Aorta (tissue), 5 donors: ENCODE measurements around the gene CRP. TPM values are rescaled to one million over a fixed set of nuclear protein-coding genes. Genes with fewer than 3 reads are reported as not detected.

ENCODE experiments used
- ATAC-seq: fragments of 200-7000 bp; cut with Tn5 transposase; one replicate; pipeline ENCODE4 v1.9.1; 2022; ENCODE audit warnings: moderate library complexity; ENCODE audit not compliant: low FRiP score
- DNase-seq, 2 donors: peaks; one replicate each; pipeline ENCODE4 v3.0.0-alpha.2; 2020
- H3K27ac ChIP-seq, 2 donors: one replicate each; pipeline ENCODE4 v1.5.1; 2013; ENCODE audit warnings: low read length in 2 of 2, mild to moderate bottlenecking in 2 of 2, moderate library complexity in 2 of 2, control low read depth in 1 of 2, inconsistent platforms in 1 of 2, low read depth in 1 of 2
- H3K27me3 ChIP-seq, 2 donors: one replicate each; pipeline ENCODE4 v1.6.1; 2013; ENCODE audit warnings: control low read depth in 1 of 2, low read length in 1 of 2, mild to moderate bottlenecking in 1 of 2, moderate library complexity in 1 of 2; ENCODE audit not compliant: insufficient read depth in 2 of 2, control insufficient read depth in 1 of 2
- H3K36me3 ChIP-seq, 2 donors: one replicate each; pipeline ENCODE4 v1.6.1; 2013; ENCODE audit warnings: control low read depth in 1 of 2, low read length in 1 of 2, mild to moderate bottlenecking in 1 of 2; ENCODE audit not compliant: insufficient read depth in 2 of 2, control insufficient read depth in 1 of 2
- H3K4me1 ChIP-seq, 2 donors: one replicate each; pipeline ENCODE4 v1.6.1; 2013; ENCODE audit warnings: low read length in 2 of 2, control low read depth in 1 of 2, mild to moderate bottlenecking in 1 of 2, moderate library complexity in 1 of 2; ENCODE audit not compliant: insufficient read depth in 2 of 2, control insufficient read depth in 1 of 2
- H3K4me3 ChIP-seq, 2 donors: one replicate each; pipeline ENCODE4 v1.5.1; 2013; ENCODE audit warnings: low read length in 2 of 2, control low read depth in 1 of 2, mild to moderate bottlenecking in 1 of 2
- H3K9me3 ChIP-seq: one replicate; pipeline ENCODE4 v1.6.1; 2013; ENCODE audit warnings: mild to moderate bottlenecking, low read length; ENCODE audit not compliant: control insufficient read depth
- WGBS, 2 donors: extraction: QIAGEN DNeasy Blood & Tissue Kit; methylation state at CpG; one replicate each; pipeline ENCODE4 v1.1.7; 2013; 5-methylcytosine and 5-hydroxymethylcytosine counted together
- intact Hi-C, 2 donors: fragments of 100-400 bp; cut with DNase I; formaldehyde crosslinking; loops; one replicate each; pipeline versions ENCODE4 v1.14.2 to v1.15.0; 2022
- polyA plus RNA-seq, 2 donors: library from polyadenylated mRNA; stranded (reverse); fragments of 200-250 nt; gene quantifications; one replicate each; pipeline ENCODE4 v1.2.3, GENCODE V29; 2013
- total RNA-seq, 2 donors: library from RNA; stranded (reverse); fragmentation: NEBNext Ultra II Directional; extraction: Animal tissue kit (Norgen Biotek cat#: 25700); gene quantifications; one replicate each; pipeline ENCODE4 v1.2.1, GENCODE V29; 2021
- donor health status: healthy with polysubstance abuse.
- donor health status: Bipolar disorder and iron deficiency.
- donor health status: DM: no; HTN: no; CAD: no.
- donor health status: DM: no; HTN: no; CAD: no.
- donor health status: DM: yes; HTN: yes; CAD: no.

Gene CRP
- total and polyA plus RNA-seq, 4 donors: 0.05 to 1.1 (median 0.32) TPM; not detected in 1

DNA sequence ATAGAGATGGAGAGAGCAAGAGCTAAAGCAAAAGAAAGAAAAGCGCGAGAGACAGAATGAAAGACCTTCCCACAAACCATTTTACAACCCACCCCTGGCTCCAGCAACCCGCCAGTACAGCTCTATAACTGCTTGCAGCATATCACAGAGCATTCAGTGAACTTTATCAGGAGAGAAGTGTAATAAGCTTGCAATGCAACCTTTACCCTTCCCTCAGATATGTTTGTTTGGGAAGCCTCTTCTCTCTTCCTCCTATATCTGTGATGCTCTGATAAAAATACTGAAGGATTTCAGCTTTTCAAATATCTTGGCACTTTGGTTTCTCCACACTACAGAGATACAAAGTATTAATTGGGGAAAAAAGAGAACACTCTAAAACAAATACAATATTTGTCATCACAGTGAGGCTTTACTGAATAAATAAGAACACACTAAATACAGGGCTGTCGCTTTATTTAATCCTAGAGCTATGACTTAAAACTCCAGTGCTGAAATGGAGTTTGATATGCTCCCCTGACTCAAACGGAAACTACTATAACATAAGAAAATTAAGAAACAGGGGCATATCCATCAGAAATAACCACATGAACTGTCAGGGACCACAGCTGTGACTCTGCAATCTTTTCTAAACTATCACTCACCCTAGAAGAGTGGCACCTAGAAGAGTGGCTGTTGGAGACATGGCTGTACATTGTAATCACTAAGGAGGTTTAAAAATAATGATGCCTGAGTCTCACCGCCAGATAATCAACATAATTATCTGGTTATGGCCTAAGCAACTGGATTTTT is 6.7 kb downstream of the CRP start:
- no peak overlapping the region for H3K27ac ChIP-seq
- H3K27me3 ChIP-seq: peaks cover 0 to 2% of the 10 kb centered on the region in 2 donors
- WGBS, 2 donors: 78 to 82% methylated on average over 6 of the region's 6 CpGs
- DNase-seq (no peak), ATAC-seq (no peak)
- H3K9me3 ChIP-seq: peaks cover 1% of the 10 kb centered on the region
- H3K4me3 ChIP-seq: no peak overlapping the region
- intact Hi-C loops: no loop called here
- H3K36me3 ChIP-seq: no peaks in the 10 kb centered on the region
- no peaks in the 10 kb centered on the region for H3K4me1 ChIP-seq

- no peak overlapping the region for H3K27ac ChIP-seq
- 38 to 39% methylated on average over 3 of the region's 3 CpGs for WGBS, 2 donors
- peaks cover 0 to 2% of the 10 kb centered on the region in 2 donors for H3K27me3 ChIP-seq
- ATAC-seq (no peak), DNase-seq (no peak)
- no peaks in the 10 kb centered on the region for H3K36me3 ChIP-seq
- peaks cover 1% of the 10 kb centered on the region for H3K9me3 ChIP-seq
- intact Hi-C loops: no loop called here
- H3K4me1 ChIP-seq: no peaks in the 10 kb centered on the region
- no peak overlapping the region for H3K4me3 ChIP-seq
Observed at GRCh38 chr1:159705904-159706256, 8.5 kb downstream of the CRP start.

- intact Hi-C loops: no loop called here
- H3K27ac ChIP-seq: no peak overlapping the region
- peaks cover 0 to 2% of the 10 kb centered on the region in 2 donors for H3K27me3 ChIP-seq
- peaks cover 1% of the 10 kb centered on the region for H3K9me3 ChIP-seq
- DNase-seq (no peak), ATAC-seq (no peak)
- no peaks in the 10 kb centered on the region for H3K36me3 ChIP-seq
- H3K4me1 ChIP-seq: no peaks in the 10 kb centered on the region
- no peak overlapping the region for H3K4me3 ChIP-seq
- 67 to 79% methylated on average over 7 of the region's 7 CpGs for WGBS, 2 donors
Observed at GRCh38 chr1:159705251-159705903, 9.0 kb downstream of the CRP start.

DNA sequence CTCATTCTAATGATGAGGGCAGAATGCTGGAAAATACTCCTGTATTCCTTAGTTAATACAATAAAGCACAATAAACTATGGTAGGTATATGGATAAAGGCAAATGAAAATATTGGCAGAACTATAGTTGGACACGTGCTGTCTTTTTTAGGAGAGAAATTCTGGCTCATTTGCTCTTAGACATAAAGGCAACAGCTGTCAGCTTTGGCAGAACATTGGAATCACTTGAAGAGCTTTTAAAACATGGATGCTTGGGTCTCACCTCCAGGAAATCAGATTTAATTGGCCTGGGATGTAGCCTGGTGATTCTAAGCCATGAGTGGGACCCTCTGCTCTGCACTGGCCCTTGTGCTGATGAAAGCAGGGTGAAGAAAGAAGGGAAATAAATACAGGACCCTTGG is 9.9 kb downstream of the CRP start:
- ATAC-seq (no peak), DNase-seq (no peak)
- intact Hi-C loops: no loop called here
- Histone ChIP-seq H3K27ac (no peak overlapping the region), H3K9me3 (peaks cover 1% of the 10 kb centered on the region), H3K27me3 (peaks cover 0 to 2% of the 10 kb centered on the region in 2 donors), H3K4me3 (no peak overlapping the region), H3K4me1 (no peaks in the 10 kb centered on the region), H3K36me3 (no peaks in the 10 kb centered on the region)
- WGBS, 2 donors: 55 to 68% methylated on average over 1 of the region's 1 CpG

- DNase-seq (no peak), ATAC-seq (no peak)
- H3K27ac ChIP-seq: no peak overlapping the region
Observed at GRCh38 chr1:159700312-159700711, 14.1 kb downstream of the CRP start.

GRCh38 chr1:159699653-159700052 is 14.7 kb downstream of the CRP start:
- H3K4me1 ChIP-seq: no peaks in the 10 kb centered on the region
- no peak for DNase-seq
- H3K4me3 ChIP-seq: no peak overlapping the region
- no peak for ATAC-seq
- H3K27ac ChIP-seq: no peak overlapping the region
- H3K27me3 ChIP-seq: peaks cover 0 to 2% of the 10 kb centered on the region in 2 donors
- H3K9me3 ChIP-seq: no peaks in the 10 kb centered on the region
- WGBS, 2 donors: 54 to 63% methylated on average over 3 of the region's 3 CpGs
- intact Hi-C loops: no loop called here
- H3K36me3 ChIP-seq: no peaks in the 10 kb centered on the region

More at GRCh38 chr1:159700312-159700711, 14.1 kb downstream of the CRP start:
- H3K4me3 ChIP-seq: no peak overlapping the region
- H3K9me3 ChIP-seq: no peaks in the 10 kb centered on the region
- no peaks in the 10 kb centered on the region for H3K4me1 ChIP-seq
- WGBS, 2 donors: 68 to 74% methylated on average over 7 of the region's 7 CpGs
- H3K36me3 ChIP-seq: no peaks in the 10 kb centered on the region
- peaks cover 0 to 2% of the 10 kb centered on the region in 2 donors for H3K27me3 ChIP-seq
- intact Hi-C loops: no loop called here

GRCh38 chr1:159699246-159699645 is 15.1 kb downstream of the CRP start:
- Histone ChIP-seq H3K27ac (no peak overlapping the region), H3K4me3 (no peak overlapping the region), H3K36me3 (no peaks in the 10 kb centered on the region), H3K9me3 (no peaks in the 10 kb centered on the region), H3K27me3 (peaks cover 0 to 2% of the 10 kb centered on the region in 2 donors), H3K4me1 (no peaks in the 10 kb centered on the region)
- intact Hi-C loops: no loop called here
- ATAC-seq: no peak
- DNase-seq: no peak

DNA sequence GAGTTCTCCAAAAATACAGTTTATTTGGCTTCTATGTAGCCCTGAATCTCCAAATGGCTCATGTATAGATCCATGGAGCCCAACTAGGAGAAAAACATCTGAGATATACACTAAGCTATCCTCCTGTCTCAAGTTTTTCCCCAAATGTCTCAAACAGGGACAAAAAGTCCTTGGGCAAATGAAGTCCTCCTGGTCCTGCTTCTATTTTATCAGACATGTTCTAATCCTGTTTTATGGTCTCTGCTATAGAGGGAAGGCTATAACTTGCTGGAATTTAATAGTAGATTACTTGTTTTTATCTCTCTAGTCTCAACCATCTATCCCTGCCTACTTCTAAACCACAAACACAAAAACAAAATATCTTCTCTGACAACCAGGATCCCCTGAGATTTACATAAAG is 26.9 kb downstream of the CRP start:
- intact Hi-C loops: no loop called here
- Histone ChIP-seq H3K27ac (no peak overlapping the region), H3K4me3 (no peak overlapping the region), H3K27me3 (peaks cover 0 to 2% of the 10 kb centered on the region in 2 donors), H3K36me3 (no peaks in the 10 kb centered on the region), H3K4me1 (no peaks in the 10 kb centered on the region), H3K9me3 (no peaks in the 10 kb centered on the region)
- ATAC-seq: no peak
- DNase-seq: no peak
